ENCODE measurements around the gene ZNF827.

GRCh38 chr4:145930592-145930991 is 8.0 kb downstream of the ZNF827 start:
- TF ChIP-seq, protein P1, sequence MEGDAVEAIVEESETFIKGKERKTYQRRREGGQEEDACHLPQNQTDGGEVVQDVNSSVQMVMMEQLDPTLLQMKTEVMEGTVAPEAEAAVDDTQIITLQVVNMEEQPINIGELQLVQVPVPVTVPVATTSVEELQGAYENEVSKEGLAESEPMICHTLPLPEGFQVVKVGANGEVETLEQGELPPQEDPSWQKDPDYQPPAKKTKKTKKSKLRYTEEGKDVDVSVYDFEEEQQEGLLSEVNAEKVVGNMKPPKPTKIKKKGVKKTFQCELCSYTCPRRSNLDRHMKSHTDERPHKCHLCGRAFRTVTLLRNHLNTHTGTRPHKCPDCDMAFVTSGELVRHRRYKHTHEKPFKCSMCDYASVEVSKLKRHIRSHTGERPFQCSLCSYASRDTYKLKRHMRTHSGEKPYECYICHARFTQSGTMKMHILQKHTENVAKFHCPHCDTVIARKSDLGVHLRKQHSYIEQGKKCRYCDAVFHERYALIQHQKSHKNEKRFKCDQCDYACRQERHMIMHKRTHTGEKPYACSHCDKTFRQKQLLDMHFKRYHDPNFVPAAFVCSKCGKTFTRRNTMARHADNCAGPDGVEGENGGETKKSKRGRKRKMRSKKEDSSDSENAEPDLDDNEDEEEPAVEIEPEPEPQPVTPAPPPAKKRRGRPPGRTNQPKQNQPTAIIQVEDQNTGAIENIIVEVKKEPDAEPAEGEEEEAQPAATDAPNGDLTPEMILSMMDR (IDR thresholded peaks at IDR 0.05; ENCODE audit: low read depth, low read length, poor library complexity, severe bottlenecking) = no peak
- no peak for TF ChIP-seq EZH2phosphoT487 (IDR thresholded peaks at IDR 0.05; ENCODE audit: borderline replicate concordance, low read length)
